ENCODE data around the gene SPATS2.

Gene SPATS2

DNA sequence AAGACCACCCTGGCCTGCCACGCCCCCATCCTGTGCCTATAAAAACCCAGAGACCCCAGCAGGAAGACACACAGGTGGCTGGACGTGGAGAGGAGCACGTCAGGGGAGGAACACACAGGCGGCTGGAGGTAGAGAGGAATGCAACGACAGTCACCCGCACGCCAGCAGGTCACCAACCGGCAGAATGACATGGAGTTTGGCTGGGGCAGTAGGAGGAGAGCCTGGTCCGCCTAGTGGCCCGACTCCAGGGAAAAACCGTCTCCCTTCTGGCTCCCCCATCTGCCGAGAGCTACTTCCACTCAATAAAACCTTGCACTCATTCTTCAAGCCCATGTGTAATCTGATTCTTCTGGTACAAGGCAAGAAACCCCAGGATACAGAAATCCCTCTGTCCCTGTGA lies 108.8 kb downstream of the SPATS2 start:
- TF ChIP-seq ZSCAN23 (tag by site-specific recombination; IDR thresholded peaks at IDR 0.05): no peak
- TF ChIP-seq, protein P1, sequence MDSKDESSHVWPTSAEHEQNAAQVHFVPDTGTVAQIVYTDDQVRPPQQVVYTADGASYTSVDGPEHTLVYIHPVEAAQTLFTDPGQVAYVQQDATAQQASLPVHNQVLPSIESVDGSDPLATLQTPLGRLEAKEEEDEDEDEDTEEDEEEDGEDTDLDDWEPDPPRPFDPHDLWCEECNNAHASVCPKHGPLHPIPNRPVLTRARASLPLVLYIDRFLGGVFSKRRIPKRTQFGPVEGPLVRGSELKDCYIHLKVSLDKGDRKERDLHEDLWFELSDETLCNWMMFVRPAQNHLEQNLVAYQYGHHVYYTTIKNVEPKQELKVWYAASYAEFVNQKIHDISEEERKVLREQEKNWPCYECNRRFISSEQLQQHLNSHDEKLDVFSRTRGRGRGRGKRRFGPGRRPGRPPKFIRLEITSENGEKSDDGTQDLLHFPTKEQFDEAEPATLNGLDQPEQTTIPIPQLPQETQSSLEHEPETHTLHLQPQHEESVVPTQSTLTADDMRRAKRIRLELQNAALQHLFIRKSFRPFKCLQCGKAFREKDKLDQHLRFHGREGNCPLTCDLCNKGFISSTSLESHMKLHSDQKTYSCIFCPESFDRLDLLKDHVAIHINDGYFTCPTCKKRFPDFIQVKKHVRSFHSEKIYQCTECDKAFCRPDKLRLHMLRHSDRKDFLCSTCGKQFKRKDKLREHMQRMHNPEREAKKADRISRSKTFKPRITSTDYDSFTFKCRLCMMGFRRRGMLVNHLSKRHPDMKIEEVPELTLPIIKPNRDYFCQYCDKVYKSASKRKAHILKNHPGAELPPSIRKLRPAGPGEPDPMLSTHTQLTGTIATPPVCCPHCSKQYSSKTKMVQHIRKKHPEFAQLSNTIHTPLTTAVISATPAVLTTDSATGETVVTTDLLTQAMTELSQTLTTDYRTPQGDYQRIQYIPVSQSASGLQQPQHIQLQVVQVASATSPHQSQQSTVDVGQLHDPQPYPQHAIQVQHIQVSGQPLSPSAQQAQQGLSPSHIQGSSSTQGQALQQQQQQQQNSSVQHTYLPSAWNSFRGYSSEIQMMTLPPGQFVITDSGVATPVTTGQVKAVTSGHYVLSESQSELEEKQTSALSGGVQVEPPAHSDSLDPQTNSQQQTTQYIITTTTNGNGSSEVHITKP (tag by site-specific recombination; IDR thresholded peaks at IDR 0.05): no peak
- peak; percentile 43; the same call in 1 of the 2 replicates for TF ChIP-seq MZF1 (tag by site-specific recombination; IDR thresholded peaks at IDR 0.05; ENCODE audit: borderline replicate concordance)
- no peak for TF ChIP-seq ZNF221 (tag by site-specific recombination; IDR thresholded peaks at IDR 0.05; ENCODE audit: borderline replicate concordance)
- no peak for TF ChIP-seq ZNF548 (tag by site-specific recombination; IDR thresholded peaks at IDR 0.05)
- Histone ChIP-seq H3K9me3 (ENCODE audit: control insufficient read depth, insufficient read depth, low read depth, low read length) (no peaks in the 10 kb centered on the region), H3K4me1 (ENCODE audit: control insufficient read depth, insufficient read depth, low read length) (no peaks in the 10 kb centered on the region), H3K27ac (ENCODE audit: extremely low read depth, low read depth, low read length) (no peak overlapping the region), H3K36me3 (ENCODE audit: control insufficient read depth in 2 of 2, insufficient read depth in 1 of 2, low read length in 2 of 2) (no peaks in the 10 kb centered on the region), H3K4me3 (ENCODE audit: low read depth, low read length) (no peak overlapping the region)
- ChIA-PET CTCF (interaction anchor here (1.0 kb wide), 1 partner anchor 145 kb away, joined by 3 read pairs; no protein-coding TSS in a partner anchor), POLR2A (no interaction called here)

DNA sequence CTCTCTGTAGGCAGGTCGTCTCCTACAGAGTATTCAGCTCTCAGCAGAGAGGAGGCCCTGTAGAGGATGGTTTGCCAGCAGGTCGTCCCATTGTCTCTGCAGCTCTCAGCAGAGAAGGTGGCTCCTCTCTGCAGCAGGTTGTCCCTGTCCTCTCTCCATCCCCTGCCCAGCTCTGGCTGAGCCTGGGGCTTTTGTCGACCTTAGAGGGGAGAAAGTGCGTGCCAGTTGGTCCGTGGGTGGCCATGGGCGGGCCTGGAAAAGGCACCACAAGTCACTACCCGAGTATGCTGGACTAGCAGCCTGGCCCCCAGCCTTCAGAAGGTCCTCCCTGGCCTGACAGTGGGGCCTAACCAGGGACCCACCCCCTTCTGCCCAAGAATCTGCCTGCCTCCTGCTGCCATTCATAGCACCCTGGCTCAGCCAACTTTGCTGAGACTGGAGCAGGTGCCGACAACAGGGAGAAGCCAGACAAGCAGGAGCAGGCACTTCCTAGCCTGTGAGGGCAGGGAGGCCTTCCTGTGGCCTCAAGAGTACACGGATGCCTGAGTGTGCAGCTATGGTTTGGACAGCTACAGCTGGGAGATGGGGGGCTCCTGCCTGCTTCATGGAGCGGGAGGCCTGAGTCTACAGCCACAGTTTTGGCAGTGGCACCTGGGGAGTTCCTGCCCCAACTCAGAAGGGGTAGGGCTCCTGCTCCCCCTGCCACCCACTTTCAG lies 111.8 kb downstream of the SPATS2 start:
- Histone ChIP-seq H3K36me3 (ENCODE audit: control insufficient read depth in 2 of 2, insufficient read depth in 1 of 2, low read length in 2 of 2) (no peaks in the 10 kb centered on the region), H3K9me3 (ENCODE audit: control insufficient read depth, insufficient read depth, low read depth, low read length) (no peaks in the 10 kb centered on the region), H3K27ac (ENCODE audit: extremely low read depth, low read depth, low read length) (no peak overlapping the region), H3K4me3 (ENCODE audit: low read depth, low read length) (no peak overlapping the region), H3K4me1 (ENCODE audit: control insufficient read depth, insufficient read depth, low read length) (peaks cover 4% of the 10 kb centered on the region; the same call in 1 of the 2 replicates)
- ChIA-PET CTCF (interaction anchor here (0.7 kb wide), 1 partner anchor 51 kb away, joined by 3 read pairs; no protein-coding TSS in a partner anchor), POLR2A (no interaction called here)
- TF ChIP-seq ZNF707 (tag by site-specific recombination; IDR thresholded peaks at IDR 0.05) (no peak), ZBTB17 (tag by site-specific recombination; IDR thresholded peaks at IDR 0.05) (peak; percentile 53; the same call in 1 of the 2 replicates), PATZ1 (tag by site-specific recombination; IDR thresholded peaks at IDR 0.05) (no peak), ZNF548 (tag by site-specific recombination; IDR thresholded peaks at IDR 0.05) (no peak), ZIC2 (tag by site-specific recombination; IDR thresholded peaks at IDR 0.05) (peak; percentile 86), PRDM4 (tag by site-specific recombination; IDR thresholded peaks at IDR 0.05) (no peak), ZNF335 (tag by site-specific recombination; conservative IDR thresholded peaks at IDR 0.05) (peak; percentile 99), ZNF248 (tag by site-specific recombination; IDR thresholded peaks at IDR 0.05) (no peak), ZNF18 (tag by site-specific recombination; IDR thresholded peaks at IDR 0.05) (no peak), SP2 (tag by site-specific recombination; IDR thresholded peaks at IDR 0.05) (peak; percentile 9; the same call in 1 of the 2 replicates)
- TF ChIP-seq, protein P2, sequence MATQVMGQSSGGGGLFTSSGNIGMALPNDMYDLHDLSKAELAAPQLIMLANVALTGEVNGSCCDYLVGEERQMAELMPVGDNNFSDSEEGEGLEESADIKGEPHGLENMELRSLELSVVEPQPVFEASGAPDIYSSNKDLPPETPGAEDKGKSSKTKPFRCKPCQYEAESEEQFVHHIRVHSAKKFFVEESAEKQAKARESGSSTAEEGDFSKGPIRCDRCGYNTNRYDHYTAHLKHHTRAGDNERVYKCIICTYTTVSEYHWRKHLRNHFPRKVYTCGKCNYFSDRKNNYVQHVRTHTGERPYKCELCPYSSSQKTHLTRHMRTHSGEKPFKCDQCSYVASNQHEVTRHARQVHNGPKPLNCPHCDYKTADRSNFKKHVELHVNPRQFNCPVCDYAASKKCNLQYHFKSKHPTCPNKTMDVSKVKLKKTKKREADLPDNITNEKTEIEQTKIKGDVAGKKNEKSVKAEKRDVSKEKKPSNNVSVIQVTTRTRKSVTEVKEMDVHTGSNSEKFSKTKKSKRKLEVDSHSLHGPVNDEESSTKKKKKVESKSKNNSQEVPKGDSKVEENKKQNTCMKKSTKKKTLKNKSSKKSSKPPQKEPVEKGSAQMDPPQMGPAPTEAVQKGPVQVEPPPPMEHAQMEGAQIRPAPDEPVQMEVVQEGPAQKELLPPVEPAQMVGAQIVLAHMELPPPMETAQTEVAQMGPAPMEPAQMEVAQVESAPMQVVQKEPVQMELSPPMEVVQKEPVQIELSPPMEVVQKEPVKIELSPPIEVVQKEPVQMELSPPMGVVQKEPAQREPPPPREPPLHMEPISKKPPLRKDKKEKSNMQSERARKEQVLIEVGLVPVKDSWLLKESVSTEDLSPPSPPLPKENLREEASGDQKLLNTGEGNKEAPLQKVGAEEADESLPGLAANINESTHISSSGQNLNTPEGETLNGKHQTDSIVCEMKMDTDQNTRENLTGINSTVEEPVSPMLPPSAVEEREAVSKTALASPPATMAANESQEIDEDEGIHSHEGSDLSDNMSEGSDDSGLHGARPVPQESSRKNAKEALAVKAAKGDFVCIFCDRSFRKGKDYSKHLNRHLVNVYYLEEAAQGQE (tag by site-specific recombination; IDR thresholded peaks at IDR 0.05): peak; percentile 56; the same call in 1 of the 2 replicates
- TF ChIP-seq, protein P3, sequence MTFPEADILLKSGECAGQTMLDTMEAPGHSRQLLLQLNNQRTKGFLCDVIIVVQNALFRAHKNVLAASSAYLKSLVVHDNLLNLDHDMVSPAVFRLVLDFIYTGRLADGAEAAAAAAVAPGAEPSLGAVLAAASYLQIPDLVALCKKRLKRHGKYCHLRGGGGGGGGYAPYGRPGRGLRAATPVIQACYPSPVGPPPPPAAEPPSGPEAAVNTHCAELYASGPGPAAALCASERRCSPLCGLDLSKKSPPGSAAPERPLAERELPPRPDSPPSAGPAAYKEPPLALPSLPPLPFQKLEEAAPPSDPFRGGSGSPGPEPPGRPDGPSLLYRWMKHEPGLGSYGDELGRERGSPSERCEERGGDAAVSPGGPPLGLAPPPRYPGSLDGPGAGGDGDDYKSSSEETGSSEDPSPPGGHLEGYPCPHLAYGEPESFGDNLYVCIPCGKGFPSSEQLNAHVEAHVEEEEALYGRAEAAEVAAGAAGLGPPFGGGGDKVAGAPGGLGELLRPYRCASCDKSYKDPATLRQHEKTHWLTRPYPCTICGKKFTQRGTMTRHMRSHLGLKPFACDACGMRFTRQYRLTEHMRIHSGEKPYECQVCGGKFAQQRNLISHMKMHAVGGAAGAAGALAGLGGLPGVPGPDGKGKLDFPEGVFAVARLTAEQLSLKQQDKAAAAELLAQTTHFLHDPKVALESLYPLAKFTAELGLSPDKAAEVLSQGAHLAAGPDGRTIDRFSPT (tag by site-specific recombination; IDR thresholded peaks at IDR 0.05): no peak
